T-helper 17 cell (primary cell): ENCODE results near the gene OR52I2. TPM values are rescaled to one million over a fixed set of nuclear protein-coding genes. Genes with fewer than 3 reads are reported as not detected.

ENCODE experiments used
- ATAC-seq: fragments of 150-1000 bp; cut with Tn5 transposase; 2 replicates; pipeline ENCODE4 v1.10.0; 2021; ENCODE audit warnings: mild to moderate bottlenecking, moderate library complexity
- DNase-seq, 3 donors: peaks; one replicate each; pipeline versions ENCODE4 v3.0.0 to v3.0.0-alpha.2; 2020 to 2021
- H3K9me3 ChIP-seq: one replicate; pipeline ENCODE4 v1.7.0; 2013; ENCODE audit warnings: low read length, mild to moderate bottlenecking; ENCODE audit not compliant: control insufficient read depth, poor library complexity, severe bottlenecking
- H3K27ac Mint-ChIP-seq: one replicate; pipeline ENCODE4 v1.8.0; 2022; ENCODE audit warnings: mild to moderate bottlenecking, moderate library complexity, mixed read lengths
- H3K27me3 Mint-ChIP-seq: one replicate; pipeline ENCODE4 v1.8.0; 2022; ENCODE audit warnings: mixed read lengths
- H3K36me3 Mint-ChIP-seq: one replicate; pipeline ENCODE4 v1.8.0; 2022; ENCODE audit warnings: low read depth, mixed read lengths
- H3K4me1 Mint-ChIP-seq: one replicate; pipeline ENCODE4 v1.8.0; 2022; ENCODE audit warnings: mild to moderate bottlenecking, mixed read lengths
- H3K4me3 Mint-ChIP-seq: one replicate; pipeline ENCODE4 v1.8.0; 2022; ENCODE audit warnings: mild to moderate bottlenecking, moderate library complexity, mixed read lengths
- total RNA-seq, 4 donors: library from RNA in 2 of 4; stranded (reverse) in 2 of 4; gene quantifications; one replicate each; pipeline ENCODE4 v1.2.3 and lab custom pipeline; 2022 to 2026

Gene OR52I2
- total RNA-seq, 2 donors from 2014 or later, result not detected

- no peak overlapping the region for H3K4me3 Mint-ChIP-seq
- H3K27me3 Mint-ChIP-seq, result peaks cover 23% of the 10 kb centered on the region
- H3K9me3 ChIP-seq, result no peaks in the 10 kb centered on the region
- H3K36me3 Mint-ChIP-seq, result no peaks in the 10 kb centered on the region
- no peaks in the 10 kb centered on the region for H3K4me1 Mint-ChIP-seq
- H3K27ac Mint-ChIP-seq, result no peak overlapping the region
- no peak for ATAC-seq
- DNase-seq, result no peak
Measured at GRCh38 chr11:4619514-4619913, 38.0 kb downstream of the OR52I2 start.

- Mint-ChIP-seq H3K4me3 (no peak overlapping the region), H3K36me3 (no peaks in the 10 kb centered on the region), H3K4me1 (no peaks in the 10 kb centered on the region), H3K27ac (no peak overlapping the region), H3K27me3 (peaks cover 37% of the 10 kb centered on the region)
- ATAC-seq, result no peak
- H3K9me3 ChIP-seq, result peaks cover 4% of the 10 kb centered on the region
- DNase-seq, result peak in 1 of 3 donors; percentile 24
Measured at GRCh38 chr11:4626207-4627099, 44.9 kb downstream of the OR52I2 start.

GRCh38 chr11:4636136-4636535 lies 54.6 kb downstream of the OR52I2 start:
- H3K27ac Mint-ChIP-seq, result no peak overlapping the region
- H3K4me1 Mint-ChIP-seq, result no peaks in the 10 kb centered on the region
- H3K9me3 ChIP-seq, result no peaks in the 10 kb centered on the region
- H3K4me3 Mint-ChIP-seq, result no peak overlapping the region
- peaks cover 21% of the 10 kb centered on the region for H3K27me3 Mint-ChIP-seq
- DNase-seq (no peak), ATAC-seq (no peak)
- no peaks in the 10 kb centered on the region for H3K36me3 Mint-ChIP-seq

GRCh38 chr11:4636962-4637661 lies 55.6 kb downstream of the OR52I2 start, which contains the start of gene OR51D1:
TSS of gene OR51D1 (plus strand) at chr11:4637477. CDS start at chr11:4639791, 2,314 bp downstream.
- no peaks in the 10 kb centered on the region for H3K4me1 Mint-ChIP-seq
- H3K36me3 Mint-ChIP-seq, result peaks cover 3% of the 10 kb centered on the region
- H3K27me3 Mint-ChIP-seq, result peaks cover 21% of the 10 kb centered on the region
- DNase-seq, result peak; percentile 39 to 64 (median 48)
- H3K4me3 Mint-ChIP-seq, result no peak within 1 kb of the TSS
- ATAC-seq, result peak; percentile 96
- no peaks in the 10 kb centered on the region for H3K9me3 ChIP-seq
- no peak within 1 kb of the TSS for H3K27ac Mint-ChIP-seq

- ATAC-seq (no peak), DNase-seq (no peak)
- no peaks in the 10 kb centered on the region for H3K9me3 ChIP-seq
- peaks cover 3% of the 10 kb centered on the region for H3K36me3 Mint-ChIP-seq
- H3K4me3 Mint-ChIP-seq, result no peak overlapping the region
- H3K4me1 Mint-ChIP-seq, result no peaks in the 10 kb centered on the region
- peaks cover 21% of the 10 kb centered on the region for H3K27me3 Mint-ChIP-seq
- no peak overlapping the region for H3K27ac Mint-ChIP-seq
Measured at GRCh38 chr11:4637662-4638047, 56.1 kb downstream of the OR52I2 start.

- peaks cover 5% of the 10 kb centered on the region for H3K4me1 Mint-ChIP-seq
- DNase-seq, result no peak
- ATAC-seq, result no peak
- no peak overlapping the region for H3K4me3 Mint-ChIP-seq
- peaks cover 6% of the 10 kb centered on the region for H3K36me3 Mint-ChIP-seq
- peaks cover 35% of the 10 kb centered on the region for H3K27me3 Mint-ChIP-seq
- H3K27ac Mint-ChIP-seq, result no peak overlapping the region
- no peaks in the 10 kb centered on the region for H3K9me3 ChIP-seq
Measured at GRCh38 chr11:4639931-4640330, 58.4 kb downstream of the OR52I2 start.

- peaks cover 7% of the 10 kb centered on the region for H3K4me1 Mint-ChIP-seq
- H3K9me3 ChIP-seq, result no peaks in the 10 kb centered on the region
- no peak for ATAC-seq
- no peak for DNase-seq
- peaks cover 43% of the 10 kb centered on the region for H3K27me3 Mint-ChIP-seq
- peaks cover 8% of the 10 kb centered on the region for H3K36me3 Mint-ChIP-seq
- H3K4me3 Mint-ChIP-seq, result no peak overlapping the region
- no peak overlapping the region for H3K27ac Mint-ChIP-seq
Measured at GRCh38 chr11:4641501-4641900, 60.0 kb downstream of the OR52I2 start.

- no peak overlapping the region for H3K27ac Mint-ChIP-seq
- peaks cover 7% of the 10 kb centered on the region for H3K4me1 Mint-ChIP-seq
- no peak overlapping the region for H3K4me3 Mint-ChIP-seq
- DNase-seq (no peak), ATAC-seq (no peak)
- H3K9me3 ChIP-seq, result no peaks in the 10 kb centered on the region
- H3K27me3 Mint-ChIP-seq, result peaks cover 47% of the 10 kb centered on the region
- peaks cover 8% of the 10 kb centered on the region for H3K36me3 Mint-ChIP-seq
Measured at GRCh38 chr11:4642043-4642442, 60.5 kb downstream of the OR52I2 start.

Other genes with a start within 250 kb of the OR52I2 start
- not detected for gene OR52B4, start 213.4 kb upstream of the OR52I2 start, total RNA-seq
- gene TRIM21, start 188.0 kb upstream of the OR52I2 start, total RNA-seq, result 10 to 100 TPM; 17.2 to 21.2 TPM
- not detected for gene OR52K2, start 132.4 kb upstream of the OR52I2 start, total RNA-seq
- not detected for gene OR52K1, start 99.1 kb upstream of the OR52I2 start, total RNA-seq
- not detected for gene OR52M1, start 36.6 kb upstream of the OR52I2 start, total RNA-seq
- gene OR52I1, start 12.3 kb downstream of the OR52I2 start, total RNA-seq, result not detected
- gene TRIM68, start 26.5 kb downstream of the OR52I2 start, total RNA-seq, result 1 to 10 TPM; 6.1 TPM
- gene OR51D1, start 55.7 kb downstream of the OR52I2 start, total RNA-seq, result not detected
- not detected for gene OR51E1, start 62.2 kb downstream of the OR52I2 start, total RNA-seq
- not detected for gene OR51E2, start 116.1 kb downstream of the OR52I2 start, total RNA-seq
- not detected for gene MMP26, start 123.0 kb downstream of the OR52I2 start, total RNA-seq
- not detected for gene OR51F1, start 188.2 kb downstream of the OR52I2 start, total RNA-seq
- not detected for gene OR52R1, start 222.6 kb downstream of the OR52I2 start, total RNA-seq
- not detected for gene OR51F2, start 239.6 kb downstream of the OR52I2 start, total RNA-seq